ENCODE data around the gene POU2F3.

Gene POU2F3

DNA sequence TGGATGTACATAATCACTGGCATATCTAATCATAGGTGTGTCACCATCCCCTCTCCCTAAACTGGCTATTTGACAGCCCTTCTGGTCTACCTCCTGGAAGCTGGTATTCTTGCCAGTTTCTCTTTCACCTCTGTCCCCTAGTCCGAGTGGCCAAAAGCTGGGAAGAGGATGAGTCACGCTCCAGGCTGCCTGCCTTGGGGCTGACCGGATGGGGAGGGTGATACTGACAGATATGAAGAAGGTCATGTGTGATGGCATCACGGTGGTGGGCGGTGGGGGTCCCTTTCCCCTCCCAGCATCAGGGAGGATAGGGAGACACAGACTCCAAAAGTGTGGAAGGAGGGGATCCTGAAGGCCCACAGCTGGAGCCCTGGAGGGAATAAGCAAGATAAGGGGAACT, 24.3 kb upstream of the POU2F3 start:
- H3K27me3 ChIP-seq (ENCODE audit: insufficient read depth, low read length), result peaks cover 22% of the 10 kb centered on the region
- no peaks in the 10 kb centered on the region for H3K36me3 ChIP-seq (ENCODE audit: control insufficient read depth in 1 of 2, insufficient read depth in 2 of 2, low read length in 2 of 2)
- no peak overlapping the region for H2AK5ac ChIP-seq (ENCODE audit: low read length)
- no peak overlapping the region for H3K4me2 ChIP-seq (ENCODE audit: low read length)
- no peak overlapping the region for H3K4me3 ChIP-seq (ENCODE audit: low read depth, low read length)
- H3K4me1 ChIP-seq (ENCODE audit: control insufficient read depth in 1 of 2, insufficient read depth in 2 of 2, low read length in 2 of 2), result peaks cover 11 to 24% of the 10 kb centered on the region in 2 experiments
- no peak overlapping the region for H4K12ac ChIP-seq (ENCODE audit: low read depth, low read length)
- H3K14ac ChIP-seq (ENCODE audit: low read length), result no peak overlapping the region
- peak; percentile 51 to 68 for DNase-seq
- H3K9ac ChIP-seq (ENCODE audit: low read length), result no peak overlapping the region
- H3K79me2 ChIP-seq (ENCODE audit: control insufficient read depth, insufficient read depth, low read length, poor library complexity), result no peaks in the 10 kb centered on the region
- H3K18ac ChIP-seq (ENCODE audit: low read length), result peak overlapping the region; percentile 34
- no peak overlapping the region for H3K4ac ChIP-seq (ENCODE audit: low read depth, low read length)
- no peak overlapping the region for H2BK120ac ChIP-seq (ENCODE audit: insufficient read depth, low read length, poor library complexity)
- no peak overlapping the region for H3K27ac ChIP-seq (ENCODE audit: low read depth, low read length)
- peak overlapping the region; percentile 37 for H4K91ac ChIP-seq (ENCODE audit: low read depth, low read length)
- peak overlapping the region; percentile 24 for H4K8ac ChIP-seq (ENCODE audit: low read depth, low read length)
- H2AFZ ChIP-seq (ENCODE audit: insufficient read depth, low read length, poor library complexity), result no peak overlapping the region
- H2BK12ac ChIP-seq (ENCODE audit: low read length), result no peak overlapping the region
- H3K9me3 ChIP-seq (ENCODE audit: insufficient read depth, low read depth, low read length), result no peaks in the 10 kb centered on the region
- no CpG with 5 or more reads among the region's 5 CpGs for WGBS (ENCODE audit: extremely low coverage, insufficient coverage, insufficient read length)
- no peaks in the 10 kb centered on the region for H3K79me1 ChIP-seq (ENCODE audit: low read length)
- no peak overlapping the region for H3K23ac ChIP-seq (ENCODE audit: low read length)
- no peak overlapping the region for H2BK5ac ChIP-seq (ENCODE audit: low read depth, low read length, poor library complexity)

GRCh38 chr11:120216426-120217102, 23.4 kb upstream of the POU2F3 start:
- no peak overlapping the region for H3K23ac ChIP-seq (ENCODE audit: low read length)
- H3K27ac ChIP-seq (ENCODE audit: low read depth, low read length), result no peak overlapping the region
- no peak overlapping the region for H4K91ac ChIP-seq (ENCODE audit: low read depth, low read length)
- H3K14ac ChIP-seq (ENCODE audit: low read length), result no peak overlapping the region
- no peaks in the 10 kb centered on the region for H3K79me2 ChIP-seq (ENCODE audit: control insufficient read depth, insufficient read depth, low read length, poor library complexity)
- H3K79me1 ChIP-seq (ENCODE audit: low read length), result no peaks in the 10 kb centered on the region
- H2BK120ac ChIP-seq (ENCODE audit: insufficient read depth, low read length, poor library complexity), result no peak overlapping the region
- peak; percentile 27 to 46 for DNase-seq
- H3K4ac ChIP-seq (ENCODE audit: low read depth, low read length), result no peak overlapping the region
- no peak overlapping the region for H4K12ac ChIP-seq (ENCODE audit: low read depth, low read length)
- no peak overlapping the region for H2BK5ac ChIP-seq (ENCODE audit: low read depth, low read length, poor library complexity)
- H2AFZ ChIP-seq (ENCODE audit: insufficient read depth, low read length, poor library complexity), result no peak overlapping the region
- H3K4me2 ChIP-seq (ENCODE audit: low read length), result no peak overlapping the region
- H3K4me1 ChIP-seq (ENCODE audit: control insufficient read depth in 1 of 2, insufficient read depth in 2 of 2, low read length in 2 of 2), result peaks cover 11 to 18% of the 10 kb centered on the region in 2 experiments
- no peak overlapping the region for H2AK5ac ChIP-seq (ENCODE audit: low read length)
- no CpG with 5 or more reads among the region's 8 CpGs for WGBS (ENCODE audit: extremely low coverage, insufficient coverage, insufficient read length)
- H3K27me3 ChIP-seq (ENCODE audit: insufficient read depth, low read length), result peaks cover 16% of the 10 kb centered on the region
- H3K4me3 ChIP-seq (ENCODE audit: low read depth, low read length), result no peak overlapping the region
- no peaks in the 10 kb centered on the region for H3K9me3 ChIP-seq (ENCODE audit: insufficient read depth, low read depth, low read length)
- H3K18ac ChIP-seq (ENCODE audit: low read length), result peak overlapping the region; percentile 34
- H4K8ac ChIP-seq (ENCODE audit: low read depth, low read length), result no peak overlapping the region
- H2BK12ac ChIP-seq (ENCODE audit: low read length), result no peak overlapping the region
- no peaks in the 10 kb centered on the region for H3K36me3 ChIP-seq (ENCODE audit: control insufficient read depth in 1 of 2, insufficient read depth in 2 of 2, low read length in 2 of 2)
- no peak overlapping the region for H3K9ac ChIP-seq (ENCODE audit: low read length)

- Histone ChIP-seq H3K4me1 (ENCODE audit: control insufficient read depth in 1 of 2, insufficient read depth in 2 of 2, low read length in 2 of 2) (peaks cover 11 to 16% of the 10 kb centered on the region in 2 experiments), H4K12ac (ENCODE audit: low read depth, low read length) (no peak overlapping the region), H4K91ac (ENCODE audit: low read depth, low read length) (no peak overlapping the region), H3K4ac (ENCODE audit: low read depth, low read length) (no peak overlapping the region), H3K4me2 (ENCODE audit: low read length) (no peak overlapping the region), H2AK5ac (ENCODE audit: low read length) (no peak overlapping the region), H3K79me2 (ENCODE audit: control insufficient read depth, insufficient read depth, low read length, poor library complexity) (no peaks in the 10 kb centered on the region), H4K8ac (ENCODE audit: low read depth, low read length) (no peak overlapping the region), H2BK120ac (ENCODE audit: insufficient read depth, low read length, poor library complexity) (no peak overlapping the region), H2AFZ (ENCODE audit: insufficient read depth, low read length, poor library complexity) (no peak overlapping the region), H3K4me3 (ENCODE audit: low read depth, low read length) (no peak overlapping the region), H2BK5ac (ENCODE audit: low read depth, low read length, poor library complexity) (no peak overlapping the region), H3K79me1 (ENCODE audit: low read length) (no peaks in the 10 kb centered on the region), H3K27me3 (ENCODE audit: insufficient read depth, low read length) (peaks cover 11% of the 10 kb centered on the region), H3K9me3 (ENCODE audit: insufficient read depth, low read depth, low read length) (no peaks in the 10 kb centered on the region), H3K9ac (ENCODE audit: low read length) (no peak overlapping the region), H2BK12ac (ENCODE audit: low read length) (no peak overlapping the region), H3K18ac (ENCODE audit: low read length) (no peak overlapping the region), H3K27ac (ENCODE audit: low read depth, low read length) (no peak overlapping the region), H3K23ac (ENCODE audit: low read length) (no peak overlapping the region), H3K14ac (ENCODE audit: low read length) (no peak overlapping the region), H3K36me3 (ENCODE audit: control insufficient read depth in 1 of 2, insufficient read depth in 2 of 2, low read length in 2 of 2) (no peaks in the 10 kb centered on the region)
- DNase-seq, result no peak
- WGBS (ENCODE audit: extremely low coverage, insufficient coverage, insufficient read length), result no CpG with 5 or more reads among the region's 12 CpGs
Measured at GRCh38 chr11:120217526-120217925, 22.4 kb upstream of the POU2F3 start.

- H3K27me3 ChIP-seq (ENCODE audit: insufficient read depth, low read length), result peaks cover 11% of the 10 kb centered on the region
- no peak overlapping the region for H4K91ac ChIP-seq (ENCODE audit: low read depth, low read length)
- no peak overlapping the region for H3K14ac ChIP-seq (ENCODE audit: low read length)
- H3K18ac ChIP-seq (ENCODE audit: low read length), result no peak overlapping the region
- no CpG with 5 or more reads among the region's 12 CpGs for WGBS (ENCODE audit: extremely low coverage, insufficient coverage, insufficient read length)
- H4K12ac ChIP-seq (ENCODE audit: low read depth, low read length), result no peak overlapping the region
- H2AFZ ChIP-seq (ENCODE audit: insufficient read depth, low read length, poor library complexity), result no peak overlapping the region
- no peaks in the 10 kb centered on the region for H3K36me3 ChIP-seq (ENCODE audit: control insufficient read depth in 1 of 2, insufficient read depth in 2 of 2, low read length in 2 of 2)
- no peak overlapping the region for H3K23ac ChIP-seq (ENCODE audit: low read length)
- H3K79me2 ChIP-seq (ENCODE audit: control insufficient read depth, insufficient read depth, low read length, poor library complexity), result no peaks in the 10 kb centered on the region
- no peak overlapping the region for H2BK5ac ChIP-seq (ENCODE audit: low read depth, low read length, poor library complexity)
- no peak overlapping the region for H2BK120ac ChIP-seq (ENCODE audit: insufficient read depth, low read length, poor library complexity)
- no peaks in the 10 kb centered on the region for H3K9me3 ChIP-seq (ENCODE audit: insufficient read depth, low read depth, low read length)
- peaks cover 11 to 16% of the 10 kb centered on the region in 2 experiments for H3K4me1 ChIP-seq (ENCODE audit: control insufficient read depth in 1 of 2, insufficient read depth in 2 of 2, low read length in 2 of 2)
- H3K4me2 ChIP-seq (ENCODE audit: low read length), result no peak overlapping the region
- no peak overlapping the region for H3K4ac ChIP-seq (ENCODE audit: low read depth, low read length)
- no peak overlapping the region for H2BK12ac ChIP-seq (ENCODE audit: low read length)
- no peaks in the 10 kb centered on the region for H3K79me1 ChIP-seq (ENCODE audit: low read length)
- H3K27ac ChIP-seq (ENCODE audit: low read depth, low read length), result no peak overlapping the region
- H3K4me3 ChIP-seq (ENCODE audit: low read depth, low read length), result no peak overlapping the region
- no peak overlapping the region for H2AK5ac ChIP-seq (ENCODE audit: low read length)
- no peak for DNase-seq
- no peak overlapping the region for H3K9ac ChIP-seq (ENCODE audit: low read length)
- H4K8ac ChIP-seq (ENCODE audit: low read depth, low read length), result no peak overlapping the region
Measured at GRCh38 chr11:120217941-120218694, 21.8 kb upstream of the POU2F3 start.
